Upper lobe of left lung (tissue), 6 donors: Measurements from ENCODE around the gene UBTF. TPM values are rescaled to one million over a fixed set of nuclear protein-coding genes. Genes with fewer than 3 reads are reported as not detected.
"Not testable (repeated sequence)": the region's sequence is repeated elsewhere in the genome, so short reads cannot be mapped to it uniquely, and the experiment has no call there.

Experiments used
- ATAC-seq, 2 donors: fragments of 200-7000 bp; cut with Tn5 transposase; one replicate each; pipeline ENCODE4 v1.9.1; 2022; ENCODE audit warnings: mild to moderate bottlenecking in 2 of 2, moderate library complexity in 2 of 2; ENCODE audit not compliant: low FRiP score in 2 of 2
- DNase-seq, 2 donors: peaks; one replicate each; pipeline ENCODE4 v3.0.0-alpha.2; 2019 to 2020
- H3K27ac ChIP-seq, 4 donors: fragments of 200-600 bp; sonication (generic); one replicate each; pipeline ENCODE4 v1.5.1; 2016 to 2019
- H3K27me3 ChIP-seq, 4 donors: fragments of 200-600 bp; sonication (generic); one replicate each; pipeline ENCODE4 v1.5.1; 2017 to 2019
- H3K36me3 ChIP-seq, 4 donors: fragments of 200-600 bp; sonication (generic); one replicate each; pipeline ENCODE4 v1.5.1; 2016 to 2019
- H3K4me1 ChIP-seq, 4 donors: fragments of 200-600 bp; sonication (generic); one replicate each; pipeline ENCODE4 v1.5.1; 2018 to 2019
- H3K4me3 ChIP-seq, 4 donors: fragments of 200-600 bp; sonication (generic); one replicate each; pipeline ENCODE4 v1.5.1; 2017 to 2019; ENCODE audit warnings: mild to moderate bottlenecking in 2 of 4, moderate library complexity in 1 of 4
- H3K9me3 ChIP-seq, 4 donors: fragments of 200-600 bp; sonication (generic); one replicate each; pipeline ENCODE4 v1.5.1; 2018 to 2019
- CTCF ChIP-seq, 6 experiments: fragments of 450-650 bp in 4 of 6; fragments of 200-600 bp in 2 of 6; sonication (generic) in 2 of 6; IDR thresholded peaks; one replicate each; pipeline ENCODE4 v1.5.1; 2016 to 2019; ENCODE audit warnings: antibody characterized with exemption in 6 of 6
- EP300 ChIP-seq, 4 donors: sonication (generic); formaldehyde crosslinking; IDR thresholded peaks; one replicate each; pipeline ENCODE4 v1.5.1; 2017; ENCODE audit warnings: antibody characterized with exemption in 4 of 4, control low read depth in 2 of 4
- POLR2A ChIP-seq, 4 donors: fragments of 450-650 bp; IDR thresholded peaks; one replicate each; pipeline ENCODE4 v1.5.1; 2016 to 2017; ENCODE audit warnings: antibody characterized with exemption in 4 of 4, mild to moderate bottlenecking in 2 of 4
- POLR2AphosphoS5 ChIP-seq, 2 donors: sonication (generic); formaldehyde crosslinking; IDR thresholded peaks; one replicate each; pipeline ENCODE4 v1.5.1; 2017; ENCODE audit warnings: antibody characterized with exemption in 2 of 2
- WGBS, 2 donors: methylation state at CpG; one replicate each; pipeline ENCODE4 v1.1.5; 2017 to 2018; 5-methylcytosine and 5-hydroxymethylcytosine counted together
- total RNA-seq, 6 donors: library from RNA; depleted of rRNA in 4 of 6; stranded (reverse); fragments of >200 nt in 4 of 6; gene quantifications; one replicate each; pipeline versions ENCODE4 v1.1.0 to v1.2.1, GENCODE V29; 2016 to 2021
- donor health status: DM: no; HTN: no; CAD: no; lungs with moderate emphysema.
- donor health status: DM: no; HTN: yes; CAD: no; lungs with severe emphysema.

Gene UBTF
- total RNA-seq, 6 donors from 2014 or later, result 41.2 to 94.3 (median 67.6) TPM

GRCh38 chr17:44241106-44241624 is 21.7 kb upstream of the UBTF start:
- H3K4me3 ChIP-seq, result no peak overlapping the region
- H3K9me3 ChIP-seq, result no peaks in the 10 kb centered on the region
- WGBS, 2 donors, result 71 to 79% methylated on average over 6 of the region's 6 CpGs
- H3K27ac ChIP-seq, result no peak overlapping the region
- no peak for DNase-seq
- TF ChIP-seq POLR2AphosphoS5 (IDR thresholded peaks at IDR 0.05), result no peak
- H3K4me1 ChIP-seq, result peaks cover 0 to 6% (median 5%) of the 10 kb centered on the region in 4 donors
- no peak for ATAC-seq
- no peaks in the 10 kb centered on the region for H3K27me3 ChIP-seq
- no peaks in the 10 kb centered on the region for H3K36me3 ChIP-seq

- not testable (repeated sequence) for H3K36me3 ChIP-seq, ATAC-seq, H3K4me1 ChIP-seq, H3K27me3 ChIP-seq, H3K27ac ChIP-seq, H3K9me3 ChIP-seq, H3K4me3 ChIP-seq
- peak in 1 of 2 donors; percentile 61 for DNase-seq
- WGBS, 2 donors, result 92% methylated on average over 28 of the region's 28 CpGs; no CpG with 5 or more reads in 1 of the 2 donors
Observed at GRCh38 chr17:44237886-44238285, 18.4 kb upstream of the UBTF start.

- DNase-seq (no peak), ATAC-seq (no peak)
- no peak overlapping the region for H3K4me3 ChIP-seq
- 60 to 62% methylated on average over 5 of the region's 5 CpGs for WGBS, 2 donors
- no peaks in the 10 kb centered on the region for H3K4me1 ChIP-seq
- H3K27ac ChIP-seq, result no peak overlapping the region
- no peaks in the 10 kb centered on the region for H3K27me3 ChIP-seq
- H3K36me3 ChIP-seq, result no peaks in the 10 kb centered on the region
- no peak for TF ChIP-seq CTCF (IDR thresholded peaks at IDR 0.05)
- TF ChIP-seq EP300 (IDR thresholded peaks at IDR 0.05), result no peak
- no peak for TF ChIP-seq POLR2A (IDR thresholded peaks at IDR 0.05)
- TF ChIP-seq POLR2AphosphoS5 (IDR thresholded peaks at IDR 0.05), result no peak
- H3K9me3 ChIP-seq, result no peaks in the 10 kb centered on the region
Observed at GRCh38 chr17:44236444-44236991, 17.0 kb upstream of the UBTF start.

- no peaks in the 10 kb centered on the region for H3K27me3 ChIP-seq
- H3K4me1 ChIP-seq, result no peaks in the 10 kb centered on the region
- H3K4me3 ChIP-seq, result no peak overlapping the region
- no peak for DNase-seq
- H3K27ac ChIP-seq, result no peak overlapping the region
- TF ChIP-seq POLR2AphosphoS5 (IDR thresholded peaks at IDR 0.05), result no peak
- no peak for TF ChIP-seq POLR2A (IDR thresholded peaks at IDR 0.05)
- no peak for TF ChIP-seq EP300 (IDR thresholded peaks at IDR 0.05)
- no peak for TF ChIP-seq CTCF (IDR thresholded peaks at IDR 0.05)
- WGBS, 2 donors, result 64 to 87% methylated on average over 1 to 5 of the region's 5 CpGs
- no peaks in the 10 kb centered on the region for H3K36me3 ChIP-seq
- H3K9me3 ChIP-seq, result no peaks in the 10 kb centered on the region
- no peak for ATAC-seq
Observed at GRCh38 chr17:44235583-44235936, 16.1 kb upstream of the UBTF start.

GRCh38 chr17:44233582-44233981 is 14.1 kb upstream of the UBTF start:
- H3K4me3 ChIP-seq, result no peak overlapping the region
- DNase-seq, result no peak
- H3K27me3 ChIP-seq, result no peaks in the 10 kb centered on the region
- 85 to 89% methylated on average over 5 of the region's 5 CpGs for WGBS, 2 donors
- no peak overlapping the region for H3K27ac ChIP-seq
- H3K4me1 ChIP-seq, result no peaks in the 10 kb centered on the region
- no peak for ATAC-seq
- no peaks in the 10 kb centered on the region for H3K9me3 ChIP-seq
- no peaks in the 10 kb centered on the region for H3K36me3 ChIP-seq
- TF ChIP-seq EP300 (IDR thresholded peaks at IDR 0.05), result no peak
- TF ChIP-seq CTCF (IDR thresholded peaks at IDR 0.05), result no peak
- TF ChIP-seq POLR2A (IDR thresholded peaks at IDR 0.05), result no peak
- TF ChIP-seq POLR2AphosphoS5 (IDR thresholded peaks at IDR 0.05), result no peak

GRCh38 chr17:44232061-44232460 is 12.6 kb upstream of the UBTF start:
- 89 to 94% methylated on average over 7 of the region's 7 CpGs for WGBS, 2 donors
- Histone ChIP-seq H3K27me3 (no peaks in the 10 kb centered on the region), H3K27ac (no peak overlapping the region), H3K9me3 (no peaks in the 10 kb centered on the region), H3K4me1 (no peaks in the 10 kb centered on the region), H3K36me3 (no peaks in the 10 kb centered on the region), H3K4me3 (no peak overlapping the region)
- TF ChIP-seq CTCF (IDR thresholded peaks at IDR 0.05) (no peak), EP300 (IDR thresholded peaks at IDR 0.05) (no peak), POLR2A (IDR thresholded peaks at IDR 0.05) (no peak), POLR2AphosphoS5 (IDR thresholded peaks at IDR 0.05) (no peak)
- no peak for ATAC-seq
- DNase-seq, result no peak
